GM19193 (cell line): ENCODE measurements around the gene ZNF75A.

Experiments used
- POLR2A ChIP-seq: IDR thresholded peaks from 4 replicates; pipeline ENCODE4 v1.6.1; 2011; ENCODE audit not compliant: insufficient read depth, insufficient read length; ENCODE audit errors: extremely low read depth

Gene ZNF75A

DNA sequence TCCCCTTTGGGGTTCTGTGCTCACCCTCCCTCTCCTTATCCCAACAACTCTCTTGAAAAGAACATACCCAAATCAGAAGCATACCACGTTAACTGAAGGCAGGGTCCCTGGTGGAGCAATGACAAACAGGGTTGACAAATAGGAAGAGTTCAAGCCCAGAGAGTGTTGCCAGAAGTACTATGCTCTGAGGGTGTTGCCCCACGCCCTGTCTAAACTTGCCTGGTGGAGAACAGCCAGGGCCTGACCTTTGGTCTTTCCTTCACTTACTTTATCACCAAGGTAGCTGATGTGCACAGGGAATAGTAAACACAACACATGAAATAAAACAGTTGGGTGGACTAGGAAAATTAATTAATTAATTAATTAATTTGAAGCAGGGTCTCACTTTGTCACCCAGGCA is 23.3 kb downstream of the ZNF75A start:
- TF ChIP-seq POLR2A, result no peak

DNA sequence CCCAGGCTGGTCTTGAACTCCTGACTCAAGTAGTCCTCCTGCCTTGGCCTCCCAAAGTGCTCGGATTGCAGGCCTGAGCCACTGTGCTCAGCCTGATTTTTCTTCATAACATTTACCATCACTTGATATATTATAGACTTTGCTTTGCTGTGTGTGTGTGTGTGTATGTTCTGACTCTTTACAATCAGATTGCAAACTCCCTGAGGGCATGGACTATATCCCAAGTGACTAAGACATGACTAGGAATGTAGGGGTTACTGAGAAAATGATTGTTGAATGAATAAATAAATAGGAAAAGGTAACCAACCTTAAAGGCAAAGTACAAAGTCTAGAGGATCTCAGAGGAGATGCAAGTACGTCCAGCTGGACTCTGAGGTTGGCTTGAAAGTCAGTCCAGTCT is 40.7 kb downstream of the ZNF75A start:
- no peak for TF ChIP-seq POLR2A

DNA sequence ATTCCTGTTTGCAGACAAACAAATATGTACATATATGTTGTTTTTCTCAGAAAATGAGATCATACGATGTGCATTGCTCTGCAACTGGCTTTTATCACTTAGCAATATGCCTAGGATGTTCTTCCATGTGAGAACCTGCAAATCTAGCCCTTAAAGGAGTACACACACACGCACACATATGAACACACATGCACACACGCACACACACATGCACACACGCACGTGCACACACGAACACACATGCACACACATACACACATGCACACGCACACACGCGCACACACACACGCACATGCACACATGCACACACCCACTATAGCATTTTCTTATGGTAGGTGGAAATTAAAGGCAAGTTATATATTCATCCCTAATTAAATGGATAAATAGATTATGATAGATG is 42.3 kb downstream of the ZNF75A start:
- TF ChIP-seq POLR2A, result no peak

GRCh38 chr16:3348547-3349167 is 43.4 kb downstream of the ZNF75A start:
- TF ChIP-seq POLR2A, result no peak

DNA sequence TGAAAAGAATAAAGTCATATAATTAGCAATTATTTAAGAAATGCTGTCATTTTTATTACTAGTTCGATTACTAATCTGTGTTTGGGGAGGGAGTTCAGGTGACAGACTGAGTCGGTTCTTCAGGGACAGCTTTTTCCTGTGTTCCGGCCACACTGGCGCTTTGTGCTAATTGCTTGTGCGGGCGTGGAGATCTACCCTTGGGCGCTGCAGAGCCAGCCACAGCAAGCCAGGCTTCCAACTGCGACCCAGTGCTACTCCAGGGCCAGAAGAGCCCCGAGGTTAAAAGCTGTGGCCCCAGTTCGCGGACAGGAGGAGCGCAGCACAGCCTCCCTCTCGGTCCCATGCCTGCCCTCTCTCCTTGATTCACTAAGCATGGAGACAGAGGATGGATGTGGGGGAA is 43.9 kb downstream of the ZNF75A start:
- no peak for TF ChIP-seq POLR2A

- no peak for TF ChIP-seq POLR2A
Measured at GRCh38 chr16:3355589-3355988, 50.3 kb downstream of the ZNF75A start, which contains the start of gene OR2C1. Gene OR2C1, plus strand, starts transcription at chr16:3355889. Its CDS starts 52 bp downstream, at chr16:3355941.

DNA sequence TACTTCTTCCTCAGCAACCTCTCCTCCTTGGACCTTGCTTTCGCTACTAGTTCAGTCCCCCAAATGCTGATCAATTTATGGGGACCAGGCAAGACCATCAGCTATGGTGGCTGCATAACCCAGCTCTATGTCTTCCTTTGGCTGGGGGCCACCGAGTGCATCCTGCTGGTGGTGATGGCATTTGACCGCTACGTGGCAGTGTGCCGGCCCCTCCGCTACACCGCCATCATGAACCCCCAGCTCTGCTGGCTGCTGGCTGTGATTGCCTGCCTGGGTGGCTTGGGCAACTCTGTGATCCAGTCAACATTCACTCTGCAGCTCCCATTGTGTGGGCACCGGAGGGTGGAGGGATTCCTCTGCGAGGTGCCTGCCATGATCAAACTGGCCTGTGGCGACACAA is 50.8 kb downstream of the ZNF75A start:
- no peak for TF ChIP-seq POLR2A

GRCh38 chr16:3358871-3359270 is 53.6 kb downstream of the ZNF75A start:
- no peak for TF ChIP-seq POLR2A

- no peak for TF ChIP-seq POLR2A
Measured at GRCh38 chr16:3362931-3363330, 57.6 kb downstream of the ZNF75A start.

DNA sequence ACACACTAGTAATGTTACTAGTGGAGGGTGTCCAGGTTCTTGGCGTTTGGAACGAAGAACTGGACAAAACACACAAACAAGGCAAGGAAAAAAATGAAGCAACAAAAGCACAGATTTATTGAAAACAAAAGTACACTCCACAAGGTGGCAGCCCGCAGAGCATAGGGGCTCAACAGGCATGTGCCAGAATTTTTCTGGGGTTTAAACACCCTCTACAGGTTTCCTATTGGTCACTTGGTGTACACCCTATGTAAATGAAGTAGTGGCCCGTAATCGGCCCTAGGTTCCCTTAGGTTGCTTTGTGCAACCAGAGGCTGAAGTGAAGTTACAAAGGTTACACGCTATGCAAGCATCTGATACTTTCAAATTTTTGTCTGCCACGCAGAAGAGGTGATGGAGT is 58.5 kb downstream of the ZNF75A start:
- TF ChIP-seq POLR2A, result no peak

DNA sequence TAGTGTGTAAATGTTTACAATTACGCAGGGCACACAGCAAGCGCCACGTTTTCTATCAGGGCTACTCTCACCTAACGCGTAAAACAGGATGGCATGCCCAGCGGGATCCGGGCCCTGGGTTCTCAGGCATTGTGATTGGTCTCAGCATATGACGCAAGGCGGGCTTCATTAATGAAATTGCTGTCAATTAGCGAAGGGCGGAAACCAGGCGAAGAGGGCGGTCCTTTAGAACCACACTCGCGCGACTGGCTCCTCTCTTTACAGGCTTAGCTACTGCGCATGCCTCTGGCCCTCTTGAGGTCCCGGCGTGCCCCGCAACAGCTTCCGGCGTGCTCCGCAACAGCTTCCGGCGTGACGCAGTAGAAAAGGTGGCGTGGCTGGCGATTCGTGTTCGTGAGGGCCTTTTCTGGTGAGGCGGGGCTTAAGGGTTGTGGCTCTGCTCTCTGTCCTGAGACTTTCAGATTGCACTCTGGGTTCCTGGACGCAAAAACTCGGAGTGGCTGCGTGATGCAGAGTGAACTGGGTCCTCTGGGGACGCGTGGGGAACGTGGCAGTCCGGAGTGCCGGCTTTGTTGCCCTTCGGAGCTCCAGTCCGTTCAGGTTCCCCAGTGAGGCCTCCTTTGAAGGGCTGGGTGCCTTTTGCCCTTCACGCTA is 59.6 kb downstream of the ZNF75A start:
- TF ChIP-seq POLR2A, result peak; percentile 28
